GM04503 (cell line): Measurements from ENCODE around the gene BIRC7.

Source experiments
- DNase-seq: peaks from one replicate; pipeline ENCODE4 v3.0.0-alpha.2; 2012; ENCODE audit warnings: low read depth

Gene BIRC7

DNA sequence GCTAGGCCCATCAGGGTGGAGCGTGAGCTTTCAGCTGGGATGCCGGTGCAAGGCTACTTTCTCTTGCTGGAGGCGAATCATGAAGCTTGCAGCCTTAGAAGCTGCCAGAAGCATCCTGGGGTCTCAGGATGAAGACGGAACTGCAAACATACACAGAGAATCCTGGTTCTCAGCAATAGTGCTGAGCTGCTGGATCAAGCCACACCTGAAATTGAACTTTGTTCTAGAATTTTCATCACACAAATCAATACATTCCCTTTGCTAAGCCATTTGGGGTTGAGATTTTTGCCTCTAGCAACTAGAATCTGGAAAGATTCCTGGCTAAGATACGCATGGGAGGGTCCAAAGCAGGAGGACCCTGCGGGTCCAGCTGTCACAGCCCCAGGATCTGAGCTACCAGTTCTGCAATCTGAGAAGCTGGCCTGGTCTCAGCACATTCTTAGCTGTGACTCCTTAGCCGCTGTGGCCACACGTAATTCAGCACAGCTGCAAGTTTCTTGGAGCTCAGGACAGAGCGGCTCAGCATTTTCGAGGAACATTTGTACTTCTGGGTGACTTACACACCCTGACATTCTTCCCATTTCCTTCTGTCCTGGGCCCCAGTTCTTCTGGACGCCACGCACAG, 30.3 kb downstream of the BIRC7 start:
- DNase-seq, result peak; percentile 42

DNA sequence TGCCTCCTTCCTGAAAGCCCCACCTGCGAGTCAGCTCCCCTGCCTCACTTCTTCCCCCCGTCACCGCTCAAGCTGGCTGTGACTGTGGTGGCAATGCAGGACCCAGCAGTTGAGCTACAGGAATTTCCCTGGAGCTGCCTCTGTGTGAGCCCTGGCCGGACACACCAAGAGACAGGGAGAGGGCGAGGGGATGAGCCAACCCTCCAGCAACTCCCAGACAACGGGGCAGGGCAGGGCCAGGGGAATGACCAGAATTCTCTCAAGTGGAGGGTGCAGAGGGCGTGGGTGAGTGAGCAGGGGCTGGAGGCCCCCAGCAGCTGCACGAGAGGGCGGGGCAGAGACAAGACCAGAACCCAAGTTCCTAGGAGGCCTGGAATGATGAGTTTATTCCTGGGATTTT, 32.0 kb downstream of the BIRC7 start:
- DNase-seq, result no peak

DNA sequence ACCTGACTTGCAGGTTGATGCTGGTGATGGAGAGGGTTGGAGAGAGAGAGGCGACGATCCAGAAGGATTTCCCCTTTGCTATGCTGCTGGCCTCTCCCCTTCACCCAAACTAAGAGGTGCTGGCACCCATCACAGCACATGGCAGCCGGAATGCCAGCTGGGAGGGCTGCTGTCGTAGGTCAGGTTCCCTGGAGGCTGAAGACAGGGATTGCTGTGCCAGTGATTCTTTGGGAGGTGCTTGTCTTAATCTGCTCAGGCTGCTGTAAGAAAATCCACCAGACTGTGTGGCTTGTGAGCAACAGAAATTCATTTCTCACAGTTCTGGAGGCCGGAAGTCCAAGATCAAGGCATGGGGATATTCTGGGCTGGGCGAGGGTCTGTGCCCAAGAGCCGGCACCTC, 32.6 kb downstream of the BIRC7 start:
- DNase-seq, result no peak

DNA sequence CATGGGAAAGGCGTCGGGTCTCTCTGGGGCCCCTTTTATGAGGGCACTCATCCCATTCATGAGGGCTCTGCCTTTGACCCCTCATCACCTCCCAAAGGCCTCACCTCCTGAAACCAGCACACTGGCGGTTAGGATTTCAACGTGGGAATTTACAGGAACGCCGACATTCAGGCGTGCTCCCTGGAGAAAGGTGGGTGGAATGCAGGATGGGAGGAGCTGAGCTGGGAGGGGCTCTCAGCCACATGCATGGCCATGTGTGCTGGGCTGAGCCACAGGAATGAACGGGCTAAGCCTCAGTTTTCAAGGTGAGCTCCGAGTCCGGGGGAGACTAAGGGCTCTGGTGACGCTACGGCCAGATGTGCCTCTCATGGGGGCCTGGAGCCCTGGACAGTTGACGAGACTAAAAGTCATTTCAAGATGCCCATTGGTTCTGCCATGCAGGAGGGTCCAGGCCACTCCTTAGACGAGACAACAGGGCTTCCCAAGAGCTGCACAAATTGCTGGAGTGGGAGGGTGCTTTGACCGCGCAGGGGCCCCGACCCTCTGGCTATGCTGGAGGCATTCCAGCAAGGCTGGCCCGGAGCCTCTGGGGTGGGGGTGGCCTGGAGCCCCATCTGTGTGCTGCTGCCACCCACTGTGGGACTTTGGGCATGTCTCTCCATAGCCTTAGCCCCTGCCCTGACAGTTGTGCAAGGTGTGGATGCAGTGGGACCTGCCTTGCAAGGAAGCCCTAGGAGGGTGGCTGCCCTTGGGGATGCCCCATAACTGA, 33.1 kb downstream of the BIRC7 start:
- no peak for DNase-seq

DNA sequence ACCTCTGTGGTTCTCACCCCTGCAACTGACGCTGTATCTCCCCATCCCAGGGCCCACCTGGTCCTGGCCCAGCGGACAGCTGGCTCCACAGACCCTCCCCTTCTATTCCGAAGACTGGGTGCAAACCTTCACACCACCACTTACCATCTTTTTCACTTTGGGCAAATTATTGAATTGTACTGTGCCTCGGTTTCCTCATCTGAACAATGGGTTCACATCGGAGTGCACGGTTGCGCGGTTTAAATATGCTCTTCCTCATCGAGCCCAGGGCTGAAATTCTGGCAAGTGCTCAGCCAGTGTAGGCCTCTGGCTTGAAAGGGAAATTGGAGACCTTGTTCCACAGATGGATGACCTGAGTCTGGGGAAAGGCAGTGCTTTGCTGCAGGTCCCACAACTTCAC, 34.0 kb downstream of the BIRC7 start:
- DNase-seq, result no peak

DNA sequence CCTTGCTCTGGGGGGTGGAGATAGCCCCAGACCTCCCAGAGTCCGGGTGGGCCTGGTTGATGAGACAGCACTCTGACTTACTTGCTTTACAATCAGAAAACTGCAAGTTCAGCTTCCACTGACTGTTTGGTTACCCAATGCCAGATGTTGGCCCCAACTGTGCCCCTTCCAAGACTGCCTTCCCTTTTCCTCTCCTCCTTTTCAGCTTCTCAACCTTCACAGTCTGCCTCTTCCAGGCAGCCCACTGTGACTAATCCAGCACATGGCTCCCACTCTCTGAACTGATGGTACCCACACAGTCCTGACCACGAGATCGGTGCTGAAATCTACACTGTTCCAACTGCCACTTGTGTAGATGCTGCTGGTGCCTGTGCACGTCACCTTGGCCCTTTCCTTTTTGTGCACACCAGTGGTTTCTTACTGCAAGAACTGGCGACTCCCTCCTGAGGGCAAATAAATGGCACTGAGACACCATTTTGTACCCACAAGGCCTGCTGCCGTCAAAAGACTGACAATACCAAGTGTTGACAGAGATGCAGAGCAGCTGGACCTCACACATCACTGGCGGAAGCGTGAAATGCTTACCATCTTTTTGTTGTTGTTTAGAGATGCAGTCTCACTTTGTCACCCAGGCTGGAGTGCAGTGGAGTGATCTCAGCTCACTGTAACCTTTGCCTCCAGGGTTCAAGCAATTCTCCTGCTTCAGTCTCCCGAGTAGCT, 35.1 kb downstream of the BIRC7 start:
- DNase-seq, result no peak

DNA sequence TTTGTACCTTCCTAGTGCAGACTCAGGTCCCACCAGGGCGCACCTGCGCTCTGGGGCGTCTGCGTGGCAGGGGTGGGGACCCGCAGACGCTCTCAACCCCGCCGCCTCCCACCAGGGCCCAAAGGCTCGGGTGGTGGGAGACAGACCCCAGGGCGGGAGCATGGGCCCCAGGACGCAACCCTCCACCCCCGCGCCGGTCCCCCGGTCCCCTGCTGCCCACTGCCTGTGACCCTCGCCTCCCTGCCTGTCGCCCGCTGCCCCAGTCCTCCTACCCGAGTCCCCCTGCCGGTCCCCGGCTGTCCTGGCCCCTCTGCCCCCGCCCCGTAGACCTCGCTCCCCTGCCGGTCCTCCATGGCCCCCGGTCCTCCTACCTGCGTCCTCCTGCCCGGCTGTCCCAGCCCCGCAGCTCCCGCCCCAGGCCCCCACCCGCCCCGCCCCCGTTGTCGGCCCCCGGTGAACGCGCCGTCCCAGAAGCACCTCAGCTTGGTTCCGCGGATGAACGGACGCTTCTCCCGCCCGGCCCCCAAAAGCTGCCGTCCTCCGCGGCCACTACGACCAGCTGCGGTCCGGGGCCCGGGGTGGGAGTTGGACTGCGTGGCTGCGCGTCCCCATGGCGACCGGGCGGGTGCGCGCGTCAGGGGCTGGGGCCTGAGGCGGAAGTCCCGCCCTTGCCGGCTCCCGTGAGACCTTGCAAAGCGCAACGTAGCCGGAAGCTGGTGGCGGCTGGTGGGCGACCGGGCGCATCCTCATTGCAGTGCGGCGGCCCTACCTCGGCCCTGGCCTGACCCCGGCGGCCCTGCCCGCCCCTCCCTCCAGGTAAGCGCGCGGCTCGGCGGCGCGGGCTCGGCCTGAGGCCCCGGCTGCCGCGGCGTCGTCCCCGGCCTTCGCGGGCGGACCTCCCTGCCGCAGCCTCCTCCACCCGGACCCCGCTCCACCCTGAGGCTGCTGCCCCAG, 36.7 kb downstream of the BIRC7 start, which contains the start of gene ARFGAP1:
TSS of gene ARFGAP1 (plus strand) at position 709 of the 954 bp plus-strand sequence. CDS start 2,768 bp downstream, outside the sequence.
- peak; percentile 28 for DNase-seq

DNA sequence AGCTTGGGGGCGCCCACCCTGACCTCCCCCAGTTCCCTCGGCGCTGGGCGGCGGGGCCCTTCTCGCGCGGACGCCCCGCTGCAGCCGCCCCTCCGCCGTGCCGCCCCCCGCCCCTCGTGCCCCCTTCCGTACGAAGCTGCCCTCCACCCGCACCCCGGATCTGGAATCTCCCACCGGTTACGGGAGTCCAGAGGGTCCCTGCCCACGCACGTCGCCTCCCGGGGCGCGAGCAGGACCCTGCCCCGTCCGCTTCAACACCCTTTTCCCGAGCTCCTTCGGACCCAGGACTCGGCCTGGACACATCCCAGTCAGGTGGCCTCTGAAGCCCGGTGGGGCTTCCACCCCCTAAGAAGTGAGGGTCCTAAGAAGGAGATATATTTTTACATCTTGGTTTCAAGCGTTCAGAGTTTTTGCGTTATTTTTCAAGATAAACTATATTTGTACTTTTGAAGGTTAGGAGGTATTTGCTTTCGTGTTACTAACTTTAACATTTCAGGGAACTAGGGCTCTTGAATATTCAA, 37.4 kb downstream of the BIRC7 start:
- no peak for DNase-seq

DNA sequence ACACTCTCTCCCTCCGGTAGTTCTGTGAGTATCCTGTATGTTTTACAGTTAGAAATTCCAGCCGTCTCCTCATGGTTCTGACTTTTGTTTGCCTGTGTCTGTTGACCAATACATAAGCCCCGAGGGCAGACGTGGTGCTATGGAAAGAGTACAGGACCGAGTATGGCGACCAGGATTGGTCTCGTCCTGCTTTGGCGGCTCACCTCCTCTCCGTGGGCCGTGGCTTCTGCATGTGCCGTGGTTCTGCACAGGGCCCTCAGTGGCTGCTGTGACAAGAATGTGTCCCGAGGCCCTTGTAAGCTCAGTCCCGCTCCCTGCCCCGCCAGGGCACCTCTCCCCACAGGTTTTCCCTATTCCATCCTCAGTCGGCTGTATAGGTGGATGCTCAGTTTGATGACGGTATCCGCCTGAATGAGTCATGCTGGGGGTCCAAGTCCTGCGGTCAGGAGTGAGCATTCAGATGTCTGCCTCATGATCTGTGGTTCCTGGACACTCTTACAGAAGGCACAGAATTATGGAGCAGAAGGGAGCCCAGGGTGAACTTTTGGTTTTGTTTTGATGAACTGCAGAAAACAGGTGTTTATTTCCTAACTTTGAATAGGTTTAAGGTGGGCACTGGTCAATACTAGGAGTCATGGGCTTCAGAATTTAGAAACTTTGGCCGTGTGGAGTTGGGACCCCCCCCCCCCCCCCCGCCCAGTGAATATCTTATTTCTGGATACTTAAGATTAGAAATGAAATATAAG, 38.1 kb downstream of the BIRC7 start:
- peak; percentile 16 for DNase-seq

DNA sequence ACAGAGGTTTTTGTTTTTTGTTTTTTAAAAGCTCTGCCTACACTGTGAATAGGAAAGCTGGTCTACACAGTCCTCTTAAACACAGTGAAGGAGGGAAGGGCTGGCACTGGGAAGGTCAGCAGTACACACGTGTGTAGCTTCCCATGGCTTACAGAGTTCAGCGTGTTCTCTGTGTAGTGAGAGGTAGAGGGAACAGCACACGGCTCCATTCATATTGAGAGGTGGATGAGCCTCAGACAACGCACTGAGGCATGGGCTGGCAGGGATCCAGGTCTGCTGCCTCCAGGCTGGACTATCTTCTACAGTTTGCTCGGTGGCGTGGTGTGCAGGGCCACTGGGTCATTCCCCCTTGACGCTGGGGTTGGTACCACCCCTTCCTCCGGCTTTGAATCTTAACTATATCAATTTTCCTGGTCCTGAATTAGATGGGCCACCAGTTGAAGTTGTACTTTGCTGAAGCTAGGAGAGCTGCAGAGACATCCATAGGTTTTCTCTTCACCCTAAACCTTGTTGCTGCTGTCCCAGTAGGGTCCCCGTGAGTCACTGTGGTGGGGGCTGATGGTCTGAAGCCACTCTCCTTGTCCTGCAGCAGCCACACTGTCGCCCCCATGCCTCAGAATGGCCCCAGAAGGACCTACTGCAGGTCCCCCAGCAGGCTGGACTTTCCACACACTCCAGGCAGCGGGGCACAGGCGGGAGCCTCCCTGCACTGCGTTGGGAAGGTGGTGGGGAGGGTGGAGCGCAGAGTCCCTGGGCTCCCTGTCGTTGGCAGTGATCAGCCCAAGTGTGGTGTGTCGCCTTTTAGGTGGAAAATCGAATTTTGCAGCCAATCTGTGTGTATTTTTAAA, 38.9 kb downstream of the BIRC7 start:
- DNase-seq, result no peak

DNA sequence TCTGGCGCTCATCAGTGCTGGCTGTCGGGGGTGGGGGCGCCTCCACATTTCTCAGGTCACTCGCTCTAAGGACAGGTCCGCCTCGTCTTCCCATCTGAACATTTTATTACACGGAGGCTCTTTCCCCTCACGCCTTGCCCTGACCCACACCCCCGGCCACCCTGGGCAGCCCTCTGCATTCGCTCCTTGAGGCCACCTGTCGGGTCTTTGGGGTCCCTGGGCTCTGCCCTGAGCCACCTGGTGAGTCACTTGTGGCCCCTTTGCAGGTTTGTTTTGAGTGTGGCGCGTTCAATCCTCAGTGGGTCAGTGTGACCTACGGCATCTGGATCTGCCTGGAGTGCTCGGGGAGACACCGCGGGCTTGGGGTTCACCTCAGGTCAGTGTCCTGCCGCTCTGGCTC, 40.1 kb downstream of the BIRC7 start:
- no peak for DNase-seq

DNA sequence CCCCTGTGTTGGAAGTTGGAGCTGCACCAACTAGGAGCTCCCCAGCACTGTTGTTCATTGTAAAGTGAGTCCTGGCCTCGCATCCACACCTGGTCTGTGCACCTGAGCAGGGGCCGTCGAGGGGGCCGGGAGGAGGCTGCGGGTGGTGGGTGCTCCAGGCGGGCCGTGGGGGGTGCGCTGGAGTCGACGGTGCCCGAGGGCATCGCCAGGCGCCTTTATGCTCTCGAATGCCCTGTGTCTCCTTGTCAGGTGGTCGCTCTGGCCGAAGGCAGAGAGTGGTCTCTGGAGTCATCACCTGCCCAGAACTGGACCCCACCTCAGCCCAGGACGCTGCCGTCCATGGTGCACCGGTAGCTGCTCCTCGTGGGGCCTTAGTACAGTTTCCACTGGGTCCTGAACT, 41.3 kb downstream of the BIRC7 start:
- DNase-seq, result no peak

DNA sequence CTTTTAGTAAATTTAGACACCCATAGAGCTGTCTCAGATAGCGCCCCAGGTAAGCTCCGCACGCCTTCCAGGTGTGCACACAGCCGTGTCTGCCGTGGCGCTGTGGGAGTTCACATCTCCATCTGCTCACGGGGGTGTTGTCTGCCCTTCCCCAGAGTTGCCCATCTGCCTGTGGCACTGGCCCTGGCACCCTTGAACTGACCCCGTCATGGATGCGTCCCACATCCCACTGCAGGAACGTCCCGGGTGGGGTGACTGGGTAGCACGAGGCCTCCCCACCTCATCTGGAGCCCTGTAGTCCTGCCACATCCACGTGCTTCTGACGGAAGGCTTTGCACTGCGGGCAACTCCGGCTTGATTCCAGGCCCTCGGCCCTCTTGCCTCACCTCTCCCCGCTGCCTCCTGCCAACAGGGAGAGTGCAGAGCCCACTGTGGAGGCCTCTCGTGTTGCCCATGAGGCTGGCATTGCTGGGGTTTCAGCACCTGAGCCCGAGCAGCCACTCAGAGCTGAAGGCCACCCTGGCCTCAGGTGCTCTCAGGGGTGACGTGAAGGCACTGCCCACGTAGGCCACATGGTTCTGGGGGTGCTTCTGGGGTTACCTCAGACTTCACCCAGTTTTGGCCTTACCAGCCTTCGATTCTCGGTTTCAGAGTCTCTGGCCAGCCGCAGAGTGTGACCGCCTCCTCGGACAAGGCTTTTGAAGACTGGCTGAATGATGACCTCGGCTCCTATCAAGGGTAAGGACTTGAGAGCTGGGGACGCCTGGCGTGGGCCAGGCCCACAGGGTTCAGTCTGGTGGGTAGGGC, 42.0 kb downstream of the BIRC7 start:
- no peak for DNase-seq

DNA sequence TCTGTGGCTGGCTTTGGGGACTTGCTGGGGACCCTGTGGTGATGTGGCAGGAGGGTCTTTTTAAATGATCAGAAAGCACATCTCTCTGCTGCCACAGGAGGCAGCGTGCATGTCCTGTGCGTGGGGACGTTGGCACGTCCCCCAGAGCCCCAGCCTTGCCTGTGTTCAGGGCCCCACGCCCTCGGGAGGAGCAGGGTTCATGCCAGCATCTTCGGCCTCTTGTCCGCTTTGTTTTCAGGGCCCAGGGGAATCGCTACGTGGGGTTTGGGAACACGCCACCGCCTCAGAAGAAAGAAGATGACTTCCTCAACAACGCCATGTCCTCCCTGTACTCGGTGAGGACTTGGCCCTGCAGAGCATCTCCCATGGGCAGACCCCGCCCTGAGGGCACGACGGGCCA, 43.0 kb downstream of the BIRC7 start:
- no peak for DNase-seq

DNA sequence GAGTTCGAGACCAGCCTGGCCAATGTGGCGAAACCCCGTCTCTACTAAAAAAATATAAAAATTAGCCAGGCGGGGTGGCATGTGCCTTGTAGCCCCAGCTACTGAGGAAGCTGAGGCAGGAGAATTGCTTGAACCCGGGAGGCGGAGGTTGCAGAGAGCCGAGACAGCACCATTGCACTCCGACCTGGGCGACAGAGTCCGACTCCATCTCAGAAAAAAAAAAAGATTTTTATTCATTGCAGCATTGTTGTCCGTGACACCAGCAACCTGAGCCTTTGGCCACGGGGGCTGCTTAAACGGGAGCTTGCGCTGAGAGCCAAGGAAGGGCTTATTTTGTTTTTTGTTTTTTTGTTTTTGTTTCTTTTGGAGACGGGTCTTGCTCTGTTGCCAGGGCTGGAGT, 44.2 kb downstream of the BIRC7 start:
- DNase-seq, result no peak

DNA sequence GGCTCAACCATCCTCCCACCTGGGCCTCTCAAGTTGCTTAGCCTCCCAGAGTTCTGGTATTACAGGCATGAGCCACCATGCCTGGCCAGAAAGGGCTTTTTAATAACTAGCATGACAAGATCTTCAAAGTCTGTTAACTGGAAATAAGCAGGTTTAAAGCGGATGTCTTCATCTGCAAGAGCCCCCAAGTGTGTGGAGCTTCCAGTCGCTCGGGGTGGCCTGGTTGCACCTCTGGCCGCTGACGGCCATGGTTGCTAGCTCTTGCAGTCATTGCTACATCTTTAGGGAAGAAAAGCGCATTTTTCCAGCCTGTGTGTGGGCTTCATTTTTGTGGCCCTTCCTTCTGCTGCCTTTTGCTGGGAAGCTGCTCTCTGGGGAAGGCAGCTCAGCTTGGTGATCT, 44.7 kb downstream of the BIRC7 start:
- no peak for DNase-seq

DNA sequence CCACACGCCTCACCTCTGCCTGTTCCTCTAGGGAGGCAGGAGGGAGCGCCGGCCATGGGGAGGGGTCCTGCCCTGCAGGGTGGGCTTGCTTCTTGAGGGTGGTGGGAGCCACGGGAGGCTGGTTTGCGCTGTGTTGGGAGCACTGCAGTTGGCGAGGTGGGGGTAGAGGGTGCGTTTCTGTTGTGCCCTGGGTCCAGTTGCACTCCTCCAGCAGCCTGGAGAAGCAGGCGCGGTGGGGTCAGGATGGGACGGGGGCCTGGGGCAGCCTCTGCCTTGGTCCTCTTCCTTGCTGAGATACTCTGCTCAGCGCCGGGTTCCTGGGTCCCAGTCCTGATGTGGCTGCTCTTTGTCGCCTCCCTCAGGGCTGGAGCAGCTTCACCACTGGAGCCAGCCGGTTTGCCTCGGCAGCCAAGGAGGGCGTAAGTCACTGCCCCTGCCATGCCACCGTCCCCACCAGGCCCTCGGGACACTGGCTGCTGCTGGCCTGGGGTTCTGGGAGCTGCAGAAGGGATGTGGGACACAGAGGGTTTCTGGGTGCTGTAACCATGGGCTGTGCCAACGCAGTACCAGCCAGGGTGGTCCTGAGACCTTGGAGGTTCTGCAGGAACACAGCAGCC, 45.3 kb downstream of the BIRC7 start:
- DNase-seq, result no peak

DNA sequence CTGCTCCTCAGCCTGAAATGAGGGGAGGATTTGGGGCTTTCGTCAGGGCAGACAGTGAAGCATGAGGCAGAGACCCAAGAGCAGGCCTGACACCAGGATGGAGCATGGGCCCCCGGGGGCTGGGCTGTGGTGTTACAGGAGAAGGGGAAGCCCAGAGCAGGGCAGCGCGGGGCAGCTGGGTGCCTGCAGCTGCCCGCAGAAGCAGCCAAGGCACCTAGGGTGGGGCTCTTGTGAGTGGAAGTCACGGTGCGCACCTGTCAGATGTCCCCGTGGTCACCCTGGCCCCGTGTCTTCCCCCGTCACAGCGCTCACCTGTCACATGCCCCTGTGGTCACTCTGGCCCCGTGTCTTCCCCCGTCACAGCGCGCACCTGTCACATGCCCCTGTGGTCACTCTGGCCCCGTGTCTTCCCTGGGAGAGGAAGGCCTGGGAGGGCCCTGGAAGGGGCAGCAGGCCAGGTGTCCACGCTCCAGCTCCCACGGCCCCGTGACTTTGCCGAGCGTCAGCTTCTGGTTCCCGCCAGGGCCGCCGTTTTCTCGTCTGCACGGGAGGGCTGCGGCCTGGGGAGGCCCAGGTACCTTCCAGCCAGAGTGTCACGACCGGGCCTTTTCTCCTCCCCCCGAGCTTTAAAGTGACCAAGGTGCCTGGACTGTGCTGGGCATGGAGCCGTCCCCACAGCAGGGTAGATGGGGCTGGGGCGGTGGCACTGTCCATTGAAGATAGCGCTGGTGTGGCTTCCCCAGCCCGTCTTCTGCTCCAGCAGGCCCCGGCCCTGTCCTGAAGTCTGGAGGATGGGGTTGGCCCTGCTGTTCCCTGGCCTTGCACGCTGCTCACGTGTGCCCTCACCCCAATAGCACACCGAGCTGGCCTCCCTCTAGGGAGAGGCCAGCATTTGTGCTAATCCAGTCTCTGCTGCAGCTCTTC, 46.3 kb downstream of the BIRC7 start:
- DNase-seq, result no peak
